ENCODE data around the gene GOLGA6L26.
"Not testable (repeated sequence)": the region's sequence is repeated elsewhere in the genome, so short reads cannot be mapped to it uniquely, and the experiment has no call there.

Gene GOLGA6L26

GRCh38 chr15:23362622-23363021 is 28.6 kb upstream of the GOLGA6L26 start:
- not testable (repeated sequence) for H3K4me3 ChIP-seq (ENCODE audit: low read length); H3K9me3 ChIP-seq (ENCODE audit: control insufficient read depth, low read depth, low read length); H3K4me1 ChIP-seq (ENCODE audit: control insufficient read depth, low read depth, low read length); H3K27me3 ChIP-seq (ENCODE audit: control insufficient read depth, insufficient read depth, low read length); H3K36me3 ChIP-seq (ENCODE audit: control insufficient read depth, low read depth, low read length); H3K9ac ChIP-seq (ENCODE audit: low read length); H3K27ac ChIP-seq (ENCODE audit: low read length)

DNA sequence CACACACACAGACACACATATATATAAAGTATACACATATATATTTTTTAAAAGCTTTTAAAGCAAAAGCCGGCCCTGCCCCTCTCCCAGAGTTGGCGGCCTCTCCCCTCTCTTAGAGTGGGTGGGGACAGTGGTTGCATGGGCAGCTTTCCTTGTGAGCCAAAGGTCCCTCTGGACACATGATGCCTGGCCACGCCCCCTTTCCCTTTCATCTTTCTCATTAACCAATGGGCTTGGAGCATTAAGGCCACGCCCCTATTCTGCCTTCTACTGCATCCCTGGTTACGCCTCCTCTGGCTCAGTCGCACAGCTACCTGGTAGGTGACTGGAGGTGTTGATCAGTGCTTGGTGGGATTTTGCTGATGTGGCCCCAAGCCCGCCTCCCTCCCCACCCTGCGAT is 20.5 kb upstream of the GOLGA6L26 start, which contains the start of gene GOLGA8S:
Gene GOLGA8S (plus strand): TSS at position 301 of the 400 bp plus-strand sequence. CDS start 62 bp downstream, at position 363.
- not testable (repeated sequence) for H3K27ac ChIP-seq (ENCODE audit: low read length); H3K9me3 ChIP-seq (ENCODE audit: control insufficient read depth, low read depth, low read length); H3K9ac ChIP-seq (ENCODE audit: low read length); H3K27me3 ChIP-seq (ENCODE audit: control insufficient read depth, insufficient read depth, low read length); H3K36me3 ChIP-seq (ENCODE audit: control insufficient read depth, low read depth, low read length); H3K4me3 ChIP-seq (ENCODE audit: low read length); H3K4me1 ChIP-seq (ENCODE audit: control insufficient read depth, low read depth, low read length)

DNA sequence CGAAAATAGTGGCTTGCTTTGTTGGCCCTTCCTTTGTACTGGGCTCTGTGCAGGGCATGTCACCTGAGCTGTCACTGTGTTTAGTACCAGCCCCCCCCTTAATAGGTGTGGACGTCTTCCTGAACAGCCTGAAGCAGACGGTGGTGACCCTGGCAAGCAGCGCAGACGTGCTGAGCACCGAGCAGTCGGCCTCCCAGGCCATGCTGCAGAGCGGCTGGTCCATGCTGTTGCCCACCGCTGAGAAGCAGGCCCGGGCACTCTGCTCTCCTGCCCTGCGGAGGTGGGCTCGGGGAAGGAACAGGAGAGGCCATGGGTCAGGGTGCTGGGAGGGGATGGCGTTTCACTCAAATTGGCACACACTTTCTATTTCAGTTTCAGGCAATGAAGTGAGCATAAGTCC is 22.8 kb downstream of the GOLGA6L26 start:
- not testable (repeated sequence) for H3K27ac ChIP-seq (ENCODE audit: low read length); H3K36me3 ChIP-seq (ENCODE audit: control insufficient read depth, low read depth, low read length); H3K9ac ChIP-seq (ENCODE audit: low read length); H3K9me3 ChIP-seq (ENCODE audit: control insufficient read depth, low read depth, low read length); H3K4me3 ChIP-seq (ENCODE audit: low read length); H3K27me3 ChIP-seq (ENCODE audit: control insufficient read depth, insufficient read depth, low read length); H3K4me1 ChIP-seq (ENCODE audit: control insufficient read depth, low read depth, low read length)

DNA sequence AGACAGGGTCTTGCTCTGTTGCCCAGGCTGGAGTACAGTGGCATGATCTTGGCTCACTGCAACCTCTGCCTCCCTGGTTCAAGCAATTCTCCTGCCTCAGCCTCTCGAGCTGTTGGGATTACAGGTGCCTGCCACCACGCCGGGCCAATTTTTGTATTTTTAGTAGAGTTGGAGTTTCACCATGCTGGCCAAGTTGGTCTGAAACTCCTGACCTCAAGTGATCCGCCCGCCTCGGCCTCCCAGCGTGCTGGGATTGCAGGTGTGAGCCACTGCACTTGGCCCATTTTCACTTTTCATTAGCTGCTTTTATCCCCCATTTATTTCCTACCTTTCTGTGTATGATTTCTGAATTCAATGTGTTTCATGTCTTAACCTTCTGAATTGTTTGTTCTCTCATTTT is 28.1 kb downstream of the GOLGA6L26 start:
- H3K27ac ChIP-seq (ENCODE audit: low read length); H3K4me3 ChIP-seq (ENCODE audit: low read length); H3K36me3 ChIP-seq (ENCODE audit: control insufficient read depth, low read depth, low read length); H3K9me3 ChIP-seq (ENCODE audit: control insufficient read depth, low read depth, low read length); H3K27me3 ChIP-seq (ENCODE audit: control insufficient read depth, insufficient read depth, low read length); H3K4me1 ChIP-seq (ENCODE audit: control insufficient read depth, low read depth, low read length); H3K9ac ChIP-seq (ENCODE audit: low read length): not testable (repeated sequence)

DNA sequence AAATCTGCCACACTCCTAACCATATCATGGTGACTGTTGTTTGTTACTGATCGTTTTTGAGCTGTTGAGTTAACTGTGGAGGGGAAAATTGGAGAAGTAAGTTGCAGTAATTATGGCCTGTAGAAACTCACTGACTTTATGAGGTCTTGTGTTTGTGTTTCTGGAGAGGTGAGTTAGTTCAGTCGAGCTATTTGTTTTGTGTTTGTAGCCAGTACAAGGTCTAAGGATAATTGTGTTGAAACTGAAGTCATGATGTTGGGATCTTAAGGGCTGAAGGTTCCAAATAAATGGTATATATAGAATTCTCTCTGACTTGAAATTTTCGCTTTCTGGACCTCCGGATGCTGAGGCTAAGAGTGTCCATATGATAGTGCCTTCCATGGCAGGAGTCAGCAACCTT is 29.2 kb downstream of the GOLGA6L26 start:
- H3K4me1 ChIP-seq (ENCODE audit: control insufficient read depth, low read depth, low read length); H3K27me3 ChIP-seq (ENCODE audit: control insufficient read depth, insufficient read depth, low read length); H3K9me3 ChIP-seq (ENCODE audit: control insufficient read depth, low read depth, low read length); H3K9ac ChIP-seq (ENCODE audit: low read length); H3K4me3 ChIP-seq (ENCODE audit: low read length); H3K36me3 ChIP-seq (ENCODE audit: control insufficient read depth, low read depth, low read length); H3K27ac ChIP-seq (ENCODE audit: low read length): not testable (repeated sequence)

GRCh38 chr15:23304267-23304666 is 29.7 kb downstream of the GOLGA6L26 start:
- H3K4me1 ChIP-seq (ENCODE audit: control insufficient read depth, low read depth, low read length); H3K9me3 ChIP-seq (ENCODE audit: control insufficient read depth, low read depth, low read length); H3K9ac ChIP-seq (ENCODE audit: low read length); H3K27me3 ChIP-seq (ENCODE audit: control insufficient read depth, insufficient read depth, low read length); H3K27ac ChIP-seq (ENCODE audit: low read length); H3K36me3 ChIP-seq (ENCODE audit: control insufficient read depth, low read depth, low read length): not testable (repeated sequence)
- peak overlapping the region; percentile 33 for H3K4me3 ChIP-seq (ENCODE audit: low read length)

GRCh38 chr15:23303654-23304053 is 30.3 kb downstream of the GOLGA6L26 start:
- H3K9ac ChIP-seq (ENCODE audit: low read length); H3K4me1 ChIP-seq (ENCODE audit: control insufficient read depth, low read depth, low read length); H3K27me3 ChIP-seq (ENCODE audit: control insufficient read depth, insufficient read depth, low read length); H3K9me3 ChIP-seq (ENCODE audit: control insufficient read depth, low read depth, low read length); H3K36me3 ChIP-seq (ENCODE audit: control insufficient read depth, low read depth, low read length); H3K27ac ChIP-seq (ENCODE audit: low read length): not testable (repeated sequence)
- H3K4me3 ChIP-seq (ENCODE audit: low read length), result peak overlapping the region; percentile 33

GRCh38 chr15:23303246-23303645 is 30.8 kb downstream of the GOLGA6L26 start:
- not testable (repeated sequence) for H3K36me3 ChIP-seq (ENCODE audit: control insufficient read depth, low read depth, low read length); H3K9ac ChIP-seq (ENCODE audit: low read length); H3K27me3 ChIP-seq (ENCODE audit: control insufficient read depth, insufficient read depth, low read length); H3K4me1 ChIP-seq (ENCODE audit: control insufficient read depth, low read depth, low read length); H3K4me3 ChIP-seq (ENCODE audit: low read length); H3K9me3 ChIP-seq (ENCODE audit: control insufficient read depth, low read depth, low read length); H3K27ac ChIP-seq (ENCODE audit: low read length)

All from iPS-18a (cell line).